H9 (cell line): ENCODE data around the gene MICB. TPM values are rescaled to one million over a fixed set of nuclear protein-coding genes. Genes with fewer than 3 reads are reported as not detected.
"Not testable (repeated sequence)": the region's sequence is repeated elsewhere in the genome, so short reads cannot be mapped to it uniquely, and the experiment has no call there.

Experiments
- DNase-seq: peaks from one replicate; pipeline ENCODE4 v3.0.0-alpha.2; 2017
- H2AFZ ChIP-seq: one replicate; pipeline ENCODE4 v1.6.1; 2013; ENCODE audit warnings: mild to moderate bottlenecking, low read length, control low read depth, moderate library complexity
- H2AK5ac ChIP-seq: 2 replicates; pipeline ENCODE4 v1.6.1; 2013; ENCODE audit warnings: low read length, control low read depth, mixed read lengths; ENCODE audit not compliant: insufficient read length
- H2BK120ac ChIP-seq: one replicate; pipeline ENCODE4 v1.6.1; 2013; ENCODE audit warnings: low read depth, mild to moderate bottlenecking, low read length, control low read depth, inconsistent platforms; ENCODE audit not compliant: poor library complexity, severe bottlenecking
- H2BK12ac ChIP-seq: 2 replicates; pipeline ENCODE4 v1.6.1; 2013; ENCODE audit warnings: low read length, control low read depth, mixed read lengths, low read depth; ENCODE audit not compliant: insufficient read length
- H2BK15ac ChIP-seq: 2 replicates; pipeline ENCODE4 v1.6.1; 2013; ENCODE audit warnings: low read depth, low read length, control low read depth
- H2BK20ac ChIP-seq: one replicate; pipeline ENCODE4 v1.6.1; 2013; ENCODE audit warnings: low read depth, mild to moderate bottlenecking, low read length, control low read depth, inconsistent platforms; ENCODE audit not compliant: poor library complexity, severe bottlenecking
- H2BK5ac ChIP-seq: 2 replicates; pipeline ENCODE4 v1.6.1; 2013; ENCODE audit warnings: low read length, control low read depth, mixed read lengths; ENCODE audit not compliant: insufficient read length
- H3K14ac ChIP-seq: 2 replicates; pipeline ENCODE4 v1.6.1; 2013; ENCODE audit warnings: low read length, control low read depth; ENCODE audit not compliant: insufficient read depth
- H3K18ac ChIP-seq: 2 replicates; pipeline ENCODE4 v1.6.1; 2013; ENCODE audit warnings: low read depth, mild to moderate bottlenecking, mixed read lengths, low read length, control low read depth; ENCODE audit not compliant: insufficient read length
- H3K23ac ChIP-seq: 2 replicates; pipeline ENCODE4 v1.6.1; 2013; ENCODE audit warnings: low read length, control low read depth, mixed read lengths, low read depth; ENCODE audit not compliant: insufficient read length
- H3K23me2 ChIP-seq: 2 replicates; pipeline ENCODE4 v1.6.1; 2013; ENCODE audit warnings: low read depth, mild to moderate bottlenecking, mixed read lengths, low read length, control low read depth; ENCODE audit not compliant: insufficient read length, poor library complexity, severe bottlenecking
- H3K27ac ChIP-seq: 2 replicates; pipeline ENCODE4 v1.5.1; 2013; ENCODE audit warnings: low read length, control low read depth, mixed read lengths, low read depth; ENCODE audit not compliant: insufficient read length
- H3K27me3 ChIP-seq: 2 replicates; pipeline ENCODE4 v1.6.1; 2013; ENCODE audit warnings: low read length, control low read depth, inconsistent platforms; ENCODE audit not compliant: insufficient read depth
- H3K4ac ChIP-seq: 2 replicates; pipeline ENCODE4 v1.6.1; 2013; ENCODE audit warnings: low read depth, mild to moderate bottlenecking, control low read depth, inconsistent platforms, low read length, moderate library complexity
- H3K4me1 ChIP-seq: 2 replicates; pipeline ENCODE4 v1.6.1; 2013; ENCODE audit warnings: low read length, control low read depth, inconsistent platforms; ENCODE audit not compliant: insufficient read depth
- H3K4me2 ChIP-seq: 2 replicates; pipeline ENCODE4 v1.6.1; 2013; ENCODE audit warnings: low read length, control low read depth, mixed read lengths; ENCODE audit not compliant: insufficient read length, insufficient read depth
- H3K56ac ChIP-seq: 2 replicates; pipeline ENCODE4 v1.6.1; 2013; ENCODE audit warnings: low read depth, mild to moderate bottlenecking, mixed read lengths, low read length, control low read depth; ENCODE audit not compliant: insufficient read length
- H3K79me1 ChIP-seq: 2 replicates; pipeline ENCODE4 v1.6.1; 2013; ENCODE audit warnings: low read depth, mild to moderate bottlenecking, moderate library complexity, low read length, control low read depth, inconsistent platforms; ENCODE audit not compliant: insufficient read depth, poor library complexity, severe bottlenecking
- H3K79me2 ChIP-seq: 2 replicates; pipeline ENCODE4 v1.6.1; 2013; ENCODE audit warnings: low read length, control low read depth, inconsistent platforms; ENCODE audit not compliant: insufficient read depth
- H3K9ac ChIP-seq: 2 replicates; pipeline ENCODE4 v1.6.1; 2013; ENCODE audit warnings: low read length, control low read depth, mixed read lengths; ENCODE audit not compliant: insufficient read length; ENCODE audit errors: extremely low read depth
- H3K9me3 ChIP-seq: one replicate; pipeline ENCODE4 v1.6.1; 2013; ENCODE audit warnings: low read depth, low read length, inconsistent platforms; ENCODE audit not compliant: control insufficient read depth
- H3T11ph ChIP-seq: one replicate; pipeline ENCODE4 v1.6.1; 2013; ENCODE audit warnings: mild to moderate bottlenecking, low read length, control low read depth, inconsistent platforms
- H4K20me1 ChIP-seq: one replicate; pipeline ENCODE4 v1.6.1; 2013; ENCODE audit not compliant: control insufficient read depth, insufficient read length, insufficient read depth
- H4K5ac ChIP-seq: 2 replicates; pipeline ENCODE4 v1.6.1; 2013; ENCODE audit warnings: low read depth, mild to moderate bottlenecking, mixed read lengths, low read length, control low read depth; ENCODE audit not compliant: insufficient read length
- H4K8ac ChIP-seq: replicated peaks from 2 replicates; pipeline ENCODE4 v1.6.1; 2013; ENCODE audit warnings: low read length, control low read depth, mixed read lengths, low read depth; ENCODE audit not compliant: insufficient read length
- H4K91ac ChIP-seq: 2 replicates; pipeline ENCODE4 v1.6.1; 2013; ENCODE audit warnings: low read depth, mild to moderate bottlenecking, moderate library complexity, mixed read lengths, low read length, control low read depth; ENCODE audit not compliant: insufficient read length
- H3K27ac Mint-ChIP-seq, 3 experiments: 2 replicates in 2 of 3; 3 replicates in 1 of 3; pipeline ENCODE4 v1.8.0; 2020 to 2021; ENCODE audit warnings: mixed read lengths in 3 of 3, mild to moderate bottlenecking in 1 of 3, moderate library complexity in 1 of 3
- H3K27me3 Mint-ChIP-seq: 2 replicates; pipeline ENCODE4 v1.8.0; 2021; ENCODE audit warnings: low read depth, mild to moderate bottlenecking, moderate library complexity, mixed read lengths
- H3K36me3 Mint-ChIP-seq, 3 experiments: 2 replicates in 2 of 3; 3 replicates in 1 of 3; pipeline ENCODE4 v1.8.0; 2020 to 2021; ENCODE audit warnings: low read depth in 3 of 3, mixed read lengths in 3 of 3; ENCODE audit not compliant: insufficient read depth in 1 of 3
- H3K4me1 Mint-ChIP-seq, 2 experiments: 2 replicates each; pipeline ENCODE4 v1.8.0; 2020; ENCODE audit warnings: mixed read lengths in 2 of 2
- H3K4me3 Mint-ChIP-seq, 2 experiments: 2 replicates in 1 of 2; 3 replicates in 1 of 2; pipeline ENCODE4 v1.8.0; 2020 to 2021; ENCODE audit warnings: mild to moderate bottlenecking in 2 of 2, mixed read lengths in 2 of 2, moderate library complexity in 1 of 2
- H3K9me3 Mint-ChIP-seq, 2 experiments: 2 replicates in 1 of 2; 3 replicates in 1 of 2; pipeline ENCODE4 v1.8.0; 2020; ENCODE audit warnings: mild to moderate bottlenecking in 2 of 2, mixed read lengths in 2 of 2, moderate library complexity in 1 of 2
- WGBS: extraction: QIAGEN DNeasy Blood & Tissue Kit; methylation state at CpG from one replicate; pipeline ENCODE4 v1.1.7; 2013; ENCODE audit warnings: missing lambda C conversion rate, low lambda C conversion rate, mixed read lengths; ENCODE audit not compliant: insufficient read length; ENCODE audit errors: extremely low coverage; 5-methylcytosine and 5-hydroxymethylcytosine counted together
- total RNA-seq: library from RNA; stranded (reverse); gene quantifications from 2 replicates; pipeline ENCODE4 v1.2.1, GENCODE V29; 2021
- TF ChIP-seq, protein P1 (sequence below): fragments of 200-600 bp; sonication (generic); conservative IDR thresholded peaks from 3 replicates; pipeline ENCODE4 v1.8.0; 2021; ENCODE audit warnings: antibody characterized with exemption, mild to moderate bottlenecking

Gene MICB
- total RNA-seq, 1 experiment from 2014 or later = 6.2 TPM

DNA sequence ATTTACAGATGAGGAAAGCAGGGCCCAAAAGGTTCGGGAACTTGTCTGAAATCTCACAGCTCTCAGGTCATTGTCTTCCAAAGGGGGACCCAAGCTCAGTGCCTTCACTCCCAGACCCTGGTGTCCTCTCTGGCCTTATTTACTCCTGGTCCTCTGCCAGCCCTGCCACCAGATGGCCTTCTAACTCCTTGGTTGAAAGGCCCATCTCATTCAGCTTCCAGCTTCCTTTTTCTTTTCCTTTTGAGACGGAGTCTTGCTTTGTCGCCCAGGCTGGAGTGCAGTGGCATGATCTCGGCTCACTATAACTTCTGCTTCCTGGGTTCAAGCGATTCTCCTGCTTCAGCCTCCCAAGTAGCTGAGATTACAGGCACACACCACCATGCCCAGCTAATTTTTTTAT is 53.4 kb downstream of the MICB start:
- H3K9me3 ChIP-seq, H3K56ac ChIP-seq, H2BK5ac ChIP-seq, H2AFZ ChIP-seq, H4K5ac ChIP-seq, H3K4ac ChIP-seq, H3K9me3 Mint-ChIP-seq, H3K27me3 ChIP-seq, H2AK5ac ChIP-seq, H3K23me2 ChIP-seq, H2BK12ac ChIP-seq, H3K27me3 Mint-ChIP-seq, H2BK15ac ChIP-seq, H4K20me1 ChIP-seq, H3K23ac ChIP-seq, H2BK120ac ChIP-seq, H3K9ac ChIP-seq, H3K18ac ChIP-seq, H2BK20ac ChIP-seq, H3K27ac ChIP-seq, H3K4me1 ChIP-seq, H3T11ph ChIP-seq, H4K91ac ChIP-seq, H3K79me2 ChIP-seq, H3K79me1 ChIP-seq, H3K14ac ChIP-seq, H3K4me2 ChIP-seq, H4K8ac ChIP-seq: not testable (repeated sequence)
- TF ChIP-seq, protein P1, sequence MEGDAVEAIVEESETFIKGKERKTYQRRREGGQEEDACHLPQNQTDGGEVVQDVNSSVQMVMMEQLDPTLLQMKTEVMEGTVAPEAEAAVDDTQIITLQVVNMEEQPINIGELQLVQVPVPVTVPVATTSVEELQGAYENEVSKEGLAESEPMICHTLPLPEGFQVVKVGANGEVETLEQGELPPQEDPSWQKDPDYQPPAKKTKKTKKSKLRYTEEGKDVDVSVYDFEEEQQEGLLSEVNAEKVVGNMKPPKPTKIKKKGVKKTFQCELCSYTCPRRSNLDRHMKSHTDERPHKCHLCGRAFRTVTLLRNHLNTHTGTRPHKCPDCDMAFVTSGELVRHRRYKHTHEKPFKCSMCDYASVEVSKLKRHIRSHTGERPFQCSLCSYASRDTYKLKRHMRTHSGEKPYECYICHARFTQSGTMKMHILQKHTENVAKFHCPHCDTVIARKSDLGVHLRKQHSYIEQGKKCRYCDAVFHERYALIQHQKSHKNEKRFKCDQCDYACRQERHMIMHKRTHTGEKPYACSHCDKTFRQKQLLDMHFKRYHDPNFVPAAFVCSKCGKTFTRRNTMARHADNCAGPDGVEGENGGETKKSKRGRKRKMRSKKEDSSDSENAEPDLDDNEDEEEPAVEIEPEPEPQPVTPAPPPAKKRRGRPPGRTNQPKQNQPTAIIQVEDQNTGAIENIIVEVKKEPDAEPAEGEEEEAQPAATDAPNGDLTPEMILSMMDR = peak; percentile 71
- Mint-ChIP-seq H3K4me1 (peaks cover 4 to 10% of the 10 kb centered on the region in 2 experiments), H3K36me3 (peaks cover 6 to 32% (median 23%) of the 10 kb centered on the region in 3 experiments; a peak in 6 of 7 replicates), H3K4me3 (peak overlapping the region in 1 of 2 experiments; percentile 38; a peak in 1 of 5 replicates), H3K27ac (peak overlapping the region in 2 of 3 experiments; percentile 24 to 85; a peak in 2 of 7 replicates)
- no CpG with 5 or more reads among the region's 5 CpGs for WGBS
- DNase-seq = peak; percentile 79
